M059J (cell line): Measurements from ENCODE around the gene SC5D. TPM values are rescaled to one million over a fixed set of nuclear protein-coding genes. Genes with fewer than 3 reads are reported as not detected.

Experiments
- DNase-seq: peaks from one replicate; pipeline ENCODE4 v3.0.0-alpha.2; 2012; ENCODE audit warnings: low read depth
- total RNA-seq: library from RNA; depleted of rRNA; stranded (reverse); fragments of >200 nt; shearing (Covaris generic); gene quantifications from 2 replicates; pipeline ENCODE4 v1.2.3, GENCODE V29; 2014; rRNA removed

The SC5D gene, protein sequence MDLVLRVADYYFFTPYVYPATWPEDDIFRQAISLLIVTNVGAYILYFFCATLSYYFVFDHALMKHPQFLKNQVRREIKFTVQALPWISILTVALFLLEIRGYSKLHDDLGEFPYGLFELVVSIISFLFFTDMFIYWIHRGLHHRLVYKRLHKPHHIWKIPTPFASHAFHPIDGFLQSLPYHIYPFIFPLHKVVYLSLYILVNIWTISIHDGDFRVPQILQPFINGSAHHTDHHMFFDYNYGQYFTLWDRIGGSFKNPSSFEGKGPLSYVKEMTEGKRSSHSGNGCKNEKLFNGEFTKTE
- total RNA-seq, result 88.2 and 126 TPM in 2 replicates

DNA sequence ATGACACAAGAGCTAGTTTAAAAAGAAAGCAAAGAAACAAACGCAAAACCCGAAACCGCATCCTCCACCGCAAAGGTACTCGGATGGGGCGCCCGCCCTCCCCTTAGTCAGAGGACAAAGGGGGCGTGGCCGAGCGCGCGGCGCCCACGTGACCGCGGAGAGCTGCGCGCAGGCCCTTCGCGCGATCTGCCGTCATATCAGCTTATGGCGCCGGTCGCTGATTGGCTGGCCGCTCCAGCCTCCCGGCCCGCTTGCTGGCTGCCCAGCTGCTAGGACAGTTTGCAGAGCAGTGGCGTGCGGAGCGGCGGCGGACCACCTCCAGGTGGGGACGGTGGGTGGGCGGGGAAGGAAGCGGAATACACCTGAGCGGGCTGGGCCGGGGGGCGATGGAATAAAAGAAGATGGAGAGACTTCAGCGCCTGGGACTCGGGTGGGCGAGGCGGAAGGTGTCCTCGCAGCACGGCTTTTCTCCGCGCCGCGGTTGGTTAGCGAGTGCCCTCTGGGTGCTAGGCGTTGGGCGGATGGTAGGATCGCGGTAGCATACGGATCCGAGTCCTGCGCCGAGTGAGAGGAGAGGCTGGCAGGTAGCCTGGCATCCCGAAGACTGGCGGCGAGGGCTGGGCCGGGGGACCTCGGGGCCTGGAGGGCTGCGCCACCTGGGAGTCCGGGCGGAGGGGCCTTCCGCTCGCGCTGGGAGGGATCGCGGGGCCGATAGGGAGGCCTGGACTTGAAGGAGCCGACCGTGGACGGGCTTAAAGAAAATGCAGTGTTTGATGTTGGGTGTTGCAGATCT is at the start of gene SC5D:
Gene SC5D, plus strand, starts transcription at position 277 of the 793 bp plus-strand sequence. CDS start 10,605 bp downstream, outside the sequence.
- peak; percentile 93 for DNase-seq

DNA sequence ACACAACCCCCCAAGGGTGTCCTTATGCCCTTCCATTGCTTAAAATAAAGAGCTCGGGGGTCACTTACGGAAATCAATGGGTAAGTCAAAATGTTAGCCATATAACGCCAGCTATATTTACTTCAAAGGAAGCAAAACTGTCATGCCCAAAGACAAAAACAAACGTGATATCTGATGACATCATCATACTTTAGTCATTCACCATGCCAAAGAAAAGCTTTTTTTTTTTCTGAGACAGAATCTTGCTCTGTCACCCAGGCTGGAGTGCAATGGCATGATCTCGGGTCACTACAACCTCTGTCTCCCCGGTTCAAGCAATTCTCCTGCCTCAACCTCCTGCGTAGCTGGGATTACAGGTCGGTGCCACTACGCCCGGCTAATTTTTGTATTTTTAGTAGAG is 47.7 kb upstream of the SC5D start:
- peak; percentile 53 for DNase-seq

DNA sequence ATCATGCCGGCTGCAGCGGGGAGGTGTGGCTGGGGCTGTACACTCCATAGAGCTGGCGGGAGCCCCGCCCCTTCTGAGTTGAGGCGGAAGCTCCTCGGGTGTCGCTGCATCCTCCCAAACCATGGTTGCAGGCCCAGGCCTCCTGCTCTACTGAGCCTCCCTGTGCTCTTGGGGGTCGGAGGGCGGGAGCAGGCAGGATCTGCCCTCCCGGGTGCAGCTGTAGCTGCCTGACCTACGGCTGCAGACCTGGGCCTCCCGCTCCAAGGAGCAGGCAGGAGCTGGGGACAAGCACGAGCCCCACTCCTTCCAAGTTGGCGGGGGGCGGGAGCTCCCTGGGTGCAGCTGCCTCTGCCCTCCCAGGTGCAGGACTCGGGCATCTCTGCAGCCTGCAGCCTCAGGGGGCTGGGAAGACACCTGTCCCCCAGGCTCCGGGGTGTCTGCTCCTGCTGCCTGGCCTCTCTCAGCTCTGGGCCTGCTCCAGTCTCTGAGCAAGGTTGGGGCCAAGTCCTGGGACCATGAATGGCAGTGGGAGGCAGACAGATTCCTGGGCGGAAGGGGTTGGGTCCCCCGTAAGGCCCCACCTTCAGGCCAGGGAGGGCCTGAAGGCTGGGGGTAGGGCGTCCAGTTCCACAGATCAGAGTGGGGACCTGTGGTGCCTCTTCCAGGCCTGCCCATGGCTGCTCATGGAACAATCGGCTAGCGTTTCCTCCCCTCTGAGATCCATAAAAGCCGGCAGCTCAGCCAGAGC is 46.4 kb upstream of the SC5D start:
- DNase-seq, result no peak

DNA sequence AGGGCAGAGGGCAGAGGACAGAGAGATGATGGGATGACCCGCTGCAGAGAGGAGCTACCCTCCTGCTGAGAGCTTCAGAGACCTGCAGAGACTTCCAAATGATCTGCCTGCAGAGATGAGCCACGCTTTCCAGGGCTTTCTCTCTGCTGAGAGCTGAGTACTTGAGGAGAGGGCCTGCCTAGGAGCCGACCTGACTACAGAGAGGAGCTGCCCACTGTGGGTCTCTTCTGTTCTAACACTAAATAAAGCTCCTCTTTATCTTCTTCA is 45.9 kb upstream of the SC5D start:
- no peak for DNase-seq

DNA sequence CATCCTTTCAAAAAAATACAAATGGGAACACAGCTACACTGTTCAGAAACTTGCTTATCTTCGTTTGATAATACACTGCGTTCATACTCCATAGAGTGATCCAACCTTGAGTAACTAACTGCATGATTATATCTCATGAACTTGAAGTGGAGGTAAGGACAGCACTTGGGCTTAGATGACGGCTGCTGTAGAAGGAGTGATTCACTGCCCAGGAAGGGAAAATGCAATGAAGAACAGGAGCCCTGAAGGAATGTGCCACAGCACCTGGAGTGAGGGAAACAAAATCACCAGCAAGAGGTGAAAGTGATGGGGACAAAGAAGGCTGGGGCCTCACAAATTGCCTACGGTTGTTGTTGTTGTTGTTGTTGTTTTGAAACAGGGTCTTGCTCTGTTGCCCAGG is 44.1 kb upstream of the SC5D start:
- DNase-seq, result peak; percentile 68

DNA sequence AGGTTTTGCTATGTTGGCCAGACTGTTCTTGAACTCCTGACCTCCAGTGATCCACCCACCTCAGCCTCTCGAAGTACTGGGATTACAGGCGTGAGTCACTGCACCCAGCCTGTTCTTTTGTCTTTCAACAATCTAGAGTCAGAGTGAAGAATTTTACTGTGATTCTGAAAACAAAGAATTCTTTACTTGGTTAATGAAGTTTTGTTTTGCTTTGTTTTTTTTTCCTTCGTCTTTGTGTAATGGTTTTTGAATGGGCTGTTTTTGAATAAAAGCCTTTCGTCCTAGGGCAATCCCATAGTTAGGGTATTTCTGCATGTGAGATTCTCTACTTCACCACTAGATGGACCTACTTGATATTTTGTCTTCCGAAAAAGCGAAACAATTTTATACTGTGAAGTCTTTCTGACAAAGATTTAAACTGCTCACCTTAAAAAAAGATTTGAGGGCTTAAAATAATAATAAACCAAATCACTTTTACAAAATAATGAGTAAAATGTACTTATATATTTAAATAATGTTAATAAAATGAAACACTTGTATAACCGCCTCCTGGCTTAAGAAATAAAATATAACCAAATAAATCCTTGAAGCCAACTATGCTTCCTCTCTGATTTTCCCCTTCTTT is 43.4 kb upstream of the SC5D start:
- DNase-seq, result peak; percentile 84

DNA sequence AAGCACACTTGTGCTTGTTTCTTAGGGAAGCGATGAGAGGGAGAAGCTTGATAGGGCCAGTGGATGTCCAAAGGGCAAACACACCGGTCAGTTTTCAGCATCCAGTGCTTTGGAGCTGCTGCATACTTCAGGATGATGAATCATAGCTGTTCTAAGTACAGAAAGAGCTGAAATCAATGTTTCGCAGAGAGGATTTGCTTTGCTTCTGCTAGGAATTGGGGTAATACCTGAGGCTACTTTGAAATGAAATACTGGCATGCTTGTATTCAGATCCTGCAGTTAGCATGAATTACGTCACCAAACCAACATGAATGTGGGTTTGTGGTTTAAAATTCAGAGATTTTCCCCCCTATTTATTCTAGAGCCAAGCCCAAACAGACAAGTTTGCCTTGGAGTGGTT is 41.7 kb upstream of the SC5D start:
- DNase-seq, result peak; percentile 84

DNA sequence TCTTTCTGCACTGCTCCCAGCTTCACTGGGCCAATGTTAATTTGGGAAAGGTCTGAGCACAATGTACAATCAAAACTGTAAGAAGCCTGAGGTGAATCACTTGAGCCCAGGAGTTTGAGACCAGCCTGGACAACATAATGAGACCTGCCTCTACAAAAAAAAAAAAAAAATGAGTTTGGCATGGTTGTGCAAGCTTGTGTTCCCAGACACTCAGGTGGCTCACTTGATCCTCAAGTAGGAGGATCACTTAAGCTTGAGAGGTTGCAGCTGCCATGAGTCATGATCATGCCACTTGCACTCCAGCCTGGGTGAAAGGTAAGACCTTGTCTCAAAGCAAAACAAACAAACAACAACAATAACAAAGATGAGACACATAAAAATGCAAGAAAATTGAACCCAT is 38.6 kb upstream of the SC5D start:
- no peak for DNase-seq

DNA sequence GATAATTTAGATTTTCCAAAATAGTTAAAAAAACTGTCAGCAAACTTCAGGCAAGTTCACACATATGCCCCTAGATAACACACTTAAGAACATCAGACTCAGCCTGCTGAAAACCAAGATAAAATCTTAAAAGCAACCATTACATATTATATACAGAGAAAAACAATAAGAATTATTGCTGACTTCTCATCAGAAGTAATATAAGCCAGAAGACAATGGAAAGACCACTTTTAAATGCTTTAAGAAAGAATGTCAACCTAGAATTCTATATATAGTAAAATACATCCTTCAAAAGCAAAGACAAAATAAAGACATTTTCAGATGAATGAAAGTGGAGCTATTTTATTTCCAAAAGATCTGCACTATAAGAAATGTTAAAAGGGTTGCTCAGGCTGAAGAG is 37.8 kb upstream of the SC5D start:
- no peak for DNase-seq

DNA sequence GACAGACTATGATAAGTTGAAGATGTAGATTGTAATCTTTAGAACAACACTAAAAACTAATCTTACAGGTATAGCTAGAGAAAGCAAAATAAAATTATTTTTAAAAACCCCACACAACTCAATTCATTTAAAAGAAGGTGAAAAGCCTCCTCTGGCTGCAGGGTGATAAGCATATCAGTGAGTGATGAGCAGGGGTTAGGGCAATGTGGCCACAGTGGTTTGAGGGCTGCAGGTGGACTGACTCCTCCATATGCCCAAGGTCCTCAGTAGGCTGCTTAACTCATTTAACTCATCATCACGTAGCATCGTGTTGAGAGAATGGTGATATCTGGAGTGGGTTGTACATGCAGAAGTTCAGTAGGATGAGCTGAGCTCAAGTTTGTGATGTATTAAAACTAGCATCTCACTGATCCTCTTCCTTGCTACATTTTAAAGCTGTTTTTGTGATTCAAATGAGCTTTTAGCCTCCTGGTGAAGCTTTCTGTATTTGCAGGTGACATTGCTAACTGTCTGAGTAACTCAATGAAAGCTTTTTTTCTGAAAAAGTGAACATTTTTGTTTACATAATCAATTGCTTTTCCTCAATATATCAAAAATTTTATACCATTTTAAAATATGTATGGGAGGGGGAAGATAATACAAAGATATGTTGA is 37.0 kb upstream of the SC5D start:
- DNase-seq, result no peak

DNA sequence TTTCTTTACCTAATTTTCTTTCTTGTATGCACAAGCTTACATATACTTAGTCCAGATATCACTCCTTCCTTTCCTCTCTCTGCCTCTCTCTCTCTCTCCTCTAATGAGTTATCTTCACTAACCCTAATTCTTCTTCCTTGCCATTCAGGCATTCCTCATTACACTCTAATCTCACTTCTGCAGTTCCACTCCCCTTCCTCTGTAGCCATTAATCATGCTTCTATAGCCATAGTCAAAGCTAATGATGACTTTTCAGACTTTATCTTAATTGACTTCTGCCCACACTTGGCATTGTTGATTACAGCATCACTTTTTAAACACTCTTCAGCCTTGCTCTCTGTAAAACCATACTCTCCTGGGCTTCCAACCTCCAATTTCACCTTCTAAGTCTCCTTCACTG is 35.3 kb upstream of the SC5D start:
- DNase-seq, result no peak

DNA sequence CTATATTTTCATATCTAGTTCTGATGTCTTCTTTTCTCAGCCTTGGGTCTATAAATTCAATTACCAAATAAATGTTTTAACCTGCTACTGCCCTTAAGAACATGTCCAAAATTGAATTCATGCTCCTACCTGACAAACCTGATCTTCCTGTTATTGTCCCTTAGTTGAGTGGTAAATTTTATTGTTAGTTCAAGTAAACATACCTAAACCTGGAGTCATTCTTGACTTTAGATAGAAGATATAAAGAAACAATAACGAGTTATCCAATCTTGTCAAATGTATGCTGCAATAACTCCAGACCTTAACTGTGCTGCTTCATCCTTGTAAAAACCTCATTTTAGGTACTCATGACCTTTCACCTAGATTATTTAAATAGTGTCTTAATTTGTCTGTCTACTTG is 34.6 kb upstream of the SC5D start:
- no peak for DNase-seq

DNA sequence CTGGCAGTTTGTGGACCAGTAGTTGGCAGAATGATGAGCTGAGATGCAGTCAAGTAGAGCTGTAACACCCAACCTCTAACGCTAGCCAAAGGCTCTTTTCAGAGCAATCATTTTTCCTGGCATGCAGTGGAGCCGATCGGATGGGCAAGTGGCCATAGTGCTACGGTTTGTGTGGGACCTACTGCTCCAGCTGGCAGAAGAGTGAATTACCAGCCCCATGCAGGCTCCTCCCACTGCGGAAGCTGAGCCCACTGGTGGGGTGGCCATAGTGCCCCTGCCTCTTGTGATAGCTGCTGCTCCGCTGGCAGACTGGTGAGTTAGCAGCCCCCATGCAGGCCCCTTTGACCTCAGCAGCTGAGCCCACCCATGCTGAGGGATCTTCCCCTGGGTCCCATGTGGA is 27.0 kb upstream of the SC5D start:
- no peak for DNase-seq

DNA sequence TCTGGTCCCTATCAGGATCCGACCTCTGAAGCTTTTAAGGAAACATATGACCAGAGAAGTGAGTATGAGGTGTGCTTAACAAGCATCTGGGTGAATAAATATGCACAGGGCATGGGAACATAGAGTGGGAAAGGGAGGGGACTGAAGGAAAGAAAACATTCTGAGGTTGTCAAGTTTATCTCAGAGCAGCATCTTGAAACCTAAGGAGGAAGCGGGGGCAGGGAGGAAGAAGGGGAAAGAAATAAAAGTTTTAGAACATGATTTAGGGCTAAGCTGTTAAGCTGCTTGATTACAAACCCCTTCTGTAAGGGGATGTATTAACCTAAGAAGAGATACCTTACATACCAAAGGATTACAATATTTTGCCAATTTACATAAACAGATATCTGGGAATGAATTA is 24.0 kb upstream of the SC5D start:
- no peak for DNase-seq

DNA sequence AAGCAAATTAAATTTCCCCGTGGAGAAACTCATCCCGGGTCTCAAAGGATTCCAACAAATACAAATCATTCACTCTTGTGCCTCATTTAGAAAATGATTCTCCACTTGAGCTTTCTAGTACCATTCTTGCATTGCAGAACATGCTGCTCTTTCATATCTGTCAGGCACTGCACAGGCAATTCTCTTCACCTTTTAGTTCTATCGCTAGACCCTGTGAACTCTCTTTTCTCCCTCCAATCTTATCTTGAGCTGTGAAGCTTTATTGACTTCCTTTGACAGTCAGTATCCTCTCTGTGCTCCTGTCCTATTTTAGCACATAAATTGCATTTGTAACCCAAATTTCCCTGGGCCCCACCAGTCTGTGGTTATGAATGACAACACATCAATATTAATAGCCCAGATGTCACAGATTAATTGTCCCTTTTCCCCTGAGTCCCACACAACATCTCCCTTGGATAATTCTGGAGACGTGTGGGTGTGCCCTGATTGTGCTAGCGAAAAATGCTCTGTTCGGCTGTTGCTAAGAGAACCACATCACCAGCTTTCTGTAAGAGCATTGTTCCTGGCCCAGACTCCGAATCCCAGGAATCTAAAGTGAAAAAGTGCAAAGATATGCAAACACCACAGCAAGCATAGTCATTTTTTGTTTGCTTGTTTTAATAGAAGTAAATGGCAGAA is 22.4 kb upstream of the SC5D start:
- DNase-seq, result no peak

DNA sequence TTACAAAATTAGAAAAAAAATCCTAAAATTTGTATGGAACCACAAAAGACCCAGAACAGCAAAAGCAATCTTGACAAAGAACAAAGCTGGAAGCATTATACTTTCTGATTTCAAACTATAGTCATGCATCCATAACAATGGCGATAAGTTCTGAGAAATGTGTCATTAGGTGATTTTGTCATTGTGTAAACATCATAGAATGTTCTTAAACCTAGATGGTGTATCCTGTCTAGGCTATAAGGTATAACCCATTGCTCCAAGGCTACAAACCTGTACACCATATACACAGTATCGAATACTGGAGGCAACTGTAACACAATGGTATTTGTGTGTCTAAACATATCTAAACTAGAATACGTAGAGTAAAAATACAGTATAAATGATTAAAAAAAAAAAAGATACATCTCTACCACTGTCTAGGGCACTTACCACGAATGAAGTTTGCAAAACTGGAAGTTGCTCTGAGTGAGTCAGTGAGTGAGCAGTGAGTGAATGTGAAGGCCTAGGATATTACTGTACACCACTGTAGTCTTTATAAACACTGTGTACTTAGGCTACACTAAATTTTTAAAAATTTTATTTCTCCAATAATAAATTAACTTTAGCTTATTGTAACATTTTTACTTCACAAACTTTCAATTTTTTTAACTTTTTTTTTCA is 18.1 kb upstream of the SC5D start:
- peak; percentile 33 for DNase-seq

DNA sequence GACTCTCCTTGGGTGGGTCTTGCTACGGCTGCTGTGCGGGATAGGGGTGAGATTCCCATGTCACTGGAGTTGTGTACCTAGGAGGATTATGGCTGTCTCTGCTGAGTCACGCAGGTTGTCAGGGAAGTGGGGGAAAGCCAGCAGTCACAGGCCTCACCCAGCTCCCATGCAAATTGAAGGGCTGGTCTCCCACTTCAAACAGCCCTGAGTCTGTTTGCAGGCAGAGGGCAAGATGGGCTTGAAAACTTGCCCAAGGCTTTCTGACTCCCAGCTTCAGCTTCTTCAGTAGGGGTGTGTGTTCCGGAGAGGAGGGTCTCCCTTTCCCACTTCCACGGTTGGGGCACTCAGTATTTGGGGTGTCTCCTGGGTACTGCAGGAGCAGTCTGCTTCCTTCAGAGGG is 10.9 kb upstream of the SC5D start:
- no peak for DNase-seq

DNA sequence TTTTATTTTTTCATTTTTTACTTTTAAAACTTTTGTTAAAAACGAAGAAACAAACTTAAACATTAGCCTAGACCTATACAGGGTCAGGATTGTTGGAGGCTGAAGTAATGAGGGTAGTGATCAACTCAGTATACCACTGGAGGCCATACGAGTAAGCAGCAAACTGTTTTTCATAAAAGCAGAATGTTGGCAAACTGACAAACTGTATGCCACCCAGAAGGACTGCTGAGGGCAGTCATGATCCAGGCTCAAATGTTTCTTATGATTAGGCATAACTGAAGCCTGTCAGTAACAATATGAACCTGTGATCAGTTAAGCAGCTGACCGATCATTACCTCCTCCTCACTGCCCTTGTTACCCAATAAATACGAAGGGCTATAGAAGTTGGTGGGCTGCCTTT is 10.2 kb upstream of the SC5D start:
- DNase-seq, result peak; percentile 43

DNA sequence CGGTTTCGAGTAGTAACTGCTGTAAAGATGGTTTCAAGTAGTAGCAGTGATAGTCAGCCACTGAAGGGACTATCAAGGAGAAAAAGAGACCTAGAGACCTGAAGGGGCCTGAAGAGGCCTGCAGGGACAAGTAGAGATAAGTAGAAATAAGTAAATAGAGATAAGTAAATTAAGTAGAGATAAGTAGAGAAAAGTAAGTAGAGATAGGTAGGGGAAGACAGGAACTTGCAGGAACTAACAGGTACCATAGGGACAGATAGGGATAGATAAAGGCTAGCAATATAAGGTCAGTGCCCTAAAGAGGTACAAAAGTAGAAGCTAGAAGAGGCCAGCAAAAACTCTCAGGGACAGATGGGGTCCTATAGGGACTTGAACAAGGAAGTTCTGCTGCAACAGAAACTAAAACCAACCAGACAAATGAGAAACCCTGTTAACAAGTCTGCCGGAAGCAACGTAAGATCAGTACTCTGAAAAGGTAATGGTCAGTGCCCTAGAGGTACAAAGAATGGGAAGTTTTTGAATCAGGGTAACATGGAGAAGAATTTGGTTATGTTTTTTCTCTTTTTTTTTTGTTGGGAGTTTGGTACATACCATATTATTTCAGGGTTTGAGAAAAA is 9.6 kb upstream of the SC5D start:
- DNase-seq, result no peak

DNA sequence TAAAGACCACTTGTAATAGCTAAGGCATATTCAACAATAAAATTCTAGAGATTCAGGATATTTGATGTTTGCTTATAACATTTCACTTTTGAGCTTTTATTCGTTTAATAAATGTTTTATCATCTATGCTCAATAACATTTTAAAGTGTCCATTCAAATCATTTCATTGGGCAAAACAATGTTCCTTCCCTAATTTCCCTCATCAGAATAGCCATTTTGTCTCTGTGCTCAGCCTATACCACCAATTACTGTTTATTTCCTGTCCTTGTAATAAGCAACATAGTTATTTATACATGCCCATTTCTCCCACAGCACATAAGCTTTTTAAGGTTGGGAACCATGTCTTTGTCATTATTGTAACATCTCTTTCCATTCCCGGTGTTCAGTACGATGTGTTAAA is 1.3 kb upstream of the SC5D start:
- DNase-seq, result no peak
